ENCODE results near the gene FBXO4.

DNA sequence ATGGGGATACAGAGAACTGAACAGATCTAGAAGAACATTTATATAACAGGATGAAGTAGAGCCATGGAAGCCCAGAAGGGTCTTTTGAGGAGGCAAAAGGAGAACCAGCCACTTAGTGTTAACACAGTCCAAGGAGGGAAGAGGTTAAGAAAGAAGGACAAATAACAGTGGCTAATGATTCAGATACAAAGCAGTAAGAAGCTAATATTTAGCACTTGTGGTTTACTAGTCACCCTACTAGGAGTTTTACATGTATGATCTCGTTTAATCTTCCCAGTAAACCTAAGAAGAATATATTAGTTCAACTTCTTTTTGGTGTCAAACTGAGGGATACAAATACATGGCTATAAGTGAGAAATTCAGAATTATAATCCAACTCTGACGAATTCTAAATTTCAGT lies 7.7 kb downstream of the FBXO4 start:
- TF ChIP-seq CTCF (optimal IDR thresholded peaks at IDR 0.05 in 1 of 3, IDR thresholded peaks at IDR 0.05 in 1 of 3, conservative IDR thresholded peaks at IDR 0.05 in 1 of 3; ENCODE audit: extremely low read depth in 1 of 3, insufficient read depth in 2 of 3, low read length in 3 of 3) (no peak), EZH2 (IDR thresholded peaks at IDR 0.05; ENCODE audit: low read length) (no peak)
